Measurements from ENCODE around the gene TIMM22. TPM values are rescaled to one million over a fixed set of nuclear protein-coding genes. Genes with fewer than 3 reads are reported as not detected.

TIMM22 gene
- total RNA-seq, 1 experiment from 2014 or later = 20.0 TPM

DNA sequence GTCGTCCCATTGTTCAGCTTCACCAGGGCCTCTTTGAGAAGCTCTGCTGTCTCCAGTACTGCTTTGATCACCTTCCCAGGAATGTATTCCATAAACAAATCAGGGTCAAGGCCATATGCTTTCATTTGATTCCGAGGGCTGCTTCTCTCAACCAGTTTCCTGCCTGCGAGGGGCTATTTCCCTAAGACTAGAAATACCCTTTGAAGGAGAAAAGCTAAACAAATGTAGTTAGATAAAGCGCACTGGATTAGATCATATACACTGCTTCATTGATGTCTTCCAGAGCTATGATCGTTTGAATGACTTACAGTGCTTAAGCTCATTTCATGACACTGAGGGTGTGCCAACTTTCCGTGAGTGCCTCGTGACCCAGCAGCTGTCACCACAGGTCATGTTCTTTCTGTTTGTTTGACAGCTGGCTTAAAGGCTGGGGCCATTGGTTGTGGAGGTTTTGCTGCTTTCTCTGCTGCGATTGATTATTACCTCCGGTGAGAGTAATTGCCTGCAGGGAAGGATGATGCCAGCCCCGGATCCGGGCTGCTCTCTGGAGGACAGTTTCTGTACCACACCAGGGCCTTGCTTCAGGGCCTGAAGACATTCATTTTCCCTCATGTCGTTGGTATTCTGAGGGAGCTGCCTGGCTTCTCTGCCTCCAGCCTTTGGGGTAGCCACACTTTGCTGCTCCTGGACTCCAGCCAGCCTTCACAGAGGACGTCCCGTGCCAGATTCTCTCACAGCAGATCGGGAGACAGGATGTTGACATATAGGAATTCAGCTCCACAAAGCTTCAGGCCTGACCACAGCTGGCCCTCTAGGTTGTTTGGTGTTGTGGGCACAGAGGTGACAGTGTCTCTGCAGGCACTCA lies 3.9 kb downstream of the TIMM22 start:
- Histone ChIP-seq H3K4me1 (ENCODE audit: insufficient read depth, low read length, poor library complexity, severe bottlenecking) (peaks cover 15% of the 10 kb centered on the region), H3K27ac (ENCODE audit: low read depth, low read length, poor library complexity, severe bottlenecking) (no peak overlapping the region), H3K4me3 (ENCODE audit: low read depth, low read length, poor library complexity, severe bottlenecking) (no peak overlapping the region), H3K27me3 (replicated peaks; ENCODE audit: insufficient read depth, low read depth, low read length, poor library complexity) (no peaks in the 10 kb centered on the region), H3K36me3 (ENCODE audit: insufficient read depth, low read length, poor library complexity, severe bottlenecking) (peaks cover 37% of the 10 kb centered on the region), H3K9me3 (ENCODE audit: low read depth, low read length, poor library complexity, severe bottlenecking) (no peaks in the 10 kb centered on the region)
- POLR2A ChIA-PET (ENCODE audit: low non-redundant PET) = no interaction called here
- no TSS peak for BruUV-seq (replicated peaks)
- no peak for TF ChIP-seq CTCF (conservative IDR thresholded peaks at IDR 0.05; ENCODE audit: low read depth, low read length)
- TF ChIP-seq EZH2 (IDR thresholded peaks at IDR 0.05; ENCODE audit: borderline replicate concordance, low read depth, low read length, poor library complexity, severe bottlenecking) = no peak
- CTCF ChIA-PET = interaction anchor here (0.6 to 0.8 kb wide), 2 partner anchors 20 to 55 kb away, joined by 3 to 4 read pairs; no protein-coding TSS in a partner anchor
- intact Hi-C loops (cut with micrococcal nuclease; ENCODE audit: unreplicated experiment) = loop anchor here (10.0 kb wide), 1 partner anchor 54 kb away; no protein-coding TSS in a partner anchor
- DNase-seq (ENCODE audit: low spot score) = no peak

- H3K27ac ChIP-seq (ENCODE audit: low read depth, low read length, poor library complexity, severe bottlenecking) = no peak overlapping the region
- DNase-seq (ENCODE audit: low spot score) = no peak
- H3K4me1 ChIP-seq (ENCODE audit: insufficient read depth, low read length, poor library complexity, severe bottlenecking) = peaks cover 19% of the 10 kb centered on the region
- H3K27me3 ChIP-seq (replicated peaks; ENCODE audit: insufficient read depth, low read depth, low read length, poor library complexity) = no peaks in the 10 kb centered on the region
- no TSS peak for BruUV-seq (replicated peaks)
- TF ChIP-seq CTCF (conservative IDR thresholded peaks at IDR 0.05; ENCODE audit: low read depth, low read length) = no peak
- no peak for TF ChIP-seq EZH2 (IDR thresholded peaks at IDR 0.05; ENCODE audit: borderline replicate concordance, low read depth, low read length, poor library complexity, severe bottlenecking)
- POLR2A ChIA-PET (ENCODE audit: low non-redundant PET) = no interaction called here
- peaks cover 37% of the 10 kb centered on the region for H3K36me3 ChIP-seq (ENCODE audit: insufficient read depth, low read length, poor library complexity, severe bottlenecking)
- CTCF ChIA-PET = interaction anchor here (0.6 kb wide), 1 partner anchor 21 kb away, joined by 3 read pairs; no protein-coding TSS in a partner anchor
- intact Hi-C loops (cut with micrococcal nuclease; ENCODE audit: unreplicated experiment) = loop anchor here (10.0 kb wide), 1 partner anchor 53 kb away; no protein-coding TSS in a partner anchor
- no peak overlapping the region for H3K4me3 ChIP-seq (ENCODE audit: low read depth, low read length, poor library complexity, severe bottlenecking)
- H3K9me3 ChIP-seq (ENCODE audit: low read depth, low read length, poor library complexity, severe bottlenecking) = no peaks in the 10 kb centered on the region
These were observed 4.9 kb downstream of the TIMM22 start for GRCh38 chr17:1001640-1002411.

- CTCF ChIA-PET = no interaction called here
These were observed 5.5 kb downstream of the TIMM22 start for GRCh38 chr17:1002412-1002753.

More at GRCh38 chr17:1002412-1002753, 5.5 kb downstream of the TIMM22 start:
- Histone ChIP-seq H3K4me3 (ENCODE audit: low read depth, low read length, poor library complexity, severe bottlenecking) (no peak overlapping the region), H3K9me3 (ENCODE audit: low read depth, low read length, poor library complexity, severe bottlenecking) (no peaks in the 10 kb centered on the region), H3K36me3 (ENCODE audit: insufficient read depth, low read length, poor library complexity, severe bottlenecking) (peaks cover 41% of the 10 kb centered on the region), H3K27me3 (replicated peaks; ENCODE audit: insufficient read depth, low read depth, low read length, poor library complexity) (no peaks in the 10 kb centered on the region), H3K27ac (ENCODE audit: low read depth, low read length, poor library complexity, severe bottlenecking) (no peak overlapping the region), H3K4me1 (ENCODE audit: insufficient read depth, low read length, poor library complexity, severe bottlenecking) (peaks cover 19% of the 10 kb centered on the region)
- POLR2A ChIA-PET (ENCODE audit: low non-redundant PET) = no interaction called here
- BruUV-seq (replicated peaks) = no TSS peak
- TF ChIP-seq CTCF (conservative IDR thresholded peaks at IDR 0.05; ENCODE audit: low read depth, low read length) = no peak
- TF ChIP-seq EZH2 (IDR thresholded peaks at IDR 0.05; ENCODE audit: borderline replicate concordance, low read depth, low read length, poor library complexity, severe bottlenecking) = no peak
- intact Hi-C loops (cut with micrococcal nuclease; ENCODE audit: unreplicated experiment) = loop anchor here (10.0 kb wide), 1 partner anchor 52 kb away; no protein-coding TSS in a partner anchor
- no peak for DNase-seq (ENCODE audit: low spot score)

Data from A673 (cell line).